A673 (cell line): ENCODE data around the gene FLCN. TPM values are rescaled to one million over a fixed set of nuclear protein-coding genes. Genes with fewer than 3 reads are reported as not detected.

ENCODE experiments used
- BruUV-seq: library from RNA; stranded (reverse); fragments of 400-500 nt; replicated peaks from 2 replicates; lab custom pipeline; 2021; lab: Mats Ljungman, UMichigan
- CTCF ChIA-PET: fragments of 300-600 bp; sonication (Branson Sonifier 250); formaldehyde crosslinking; loops from one replicate; lab custom pipeline; 2022; ENCODE audit warnings: antibody characterized with exemption; lab: Charles Lee
- POLR2A ChIA-PET: fragments of 300-600 bp; sonication (Branson Sonifier 250); formaldehyde crosslinking; loops from one replicate; lab custom pipeline; 2022; ENCODE audit warnings: antibody characterized with exemption; ENCODE audit not compliant: low non-redundant PET; lab: Charles Lee
- DNase-seq: peaks from one replicate; pipeline ENCODE4 v3.0.0-alpha.2; 2015; ENCODE audit warnings: low spot score
- H3K27ac ChIP-seq: fragments of 200-600 bp; sonication (generic); 2 replicates; pipeline ENCODE4 v1.5.1; 2016; ENCODE audit warnings: mixed run types, low read depth, mild to moderate bottlenecking, mixed read lengths, antibody characterized with exemption, low read length; ENCODE audit not compliant: poor library complexity, severe bottlenecking
- H3K27me3 ChIP-seq: fragments of 200-600 bp; sonication (generic); replicated peaks from 2 replicates; pipeline ENCODE4 v1.6.1; 2017; ENCODE audit warnings: mixed run types, low read depth, mild to moderate bottlenecking, mixed read lengths, antibody characterized with exemption, low read length; ENCODE audit not compliant: insufficient read depth, poor library complexity
- H3K36me3 ChIP-seq: fragments of 200-600 bp; sonication (generic); 2 replicates; pipeline ENCODE4 v1.6.1; 2016; ENCODE audit warnings: mixed run types, mild to moderate bottlenecking, mixed read lengths, antibody characterized with exemption, low read length; ENCODE audit not compliant: insufficient read depth, poor library complexity, severe bottlenecking
- H3K4me1 ChIP-seq: fragments of 200-600 bp; sonication (generic); 2 replicates; pipeline ENCODE4 v1.6.1; 2017; ENCODE audit warnings: mixed run types, mild to moderate bottlenecking, mixed read lengths, antibody characterized with exemption, low read length; ENCODE audit not compliant: insufficient read depth, poor library complexity, severe bottlenecking
- H3K4me3 ChIP-seq: fragments of 200-600 bp; sonication (generic); 2 replicates; pipeline ENCODE4 v1.5.1; 2016; ENCODE audit warnings: low read depth, mixed run types, mild to moderate bottlenecking, mixed read lengths, low read length; ENCODE audit not compliant: poor library complexity, severe bottlenecking
- H3K9me3 ChIP-seq: fragments of 200-600 bp; sonication (generic); 2 replicates; pipeline ENCODE4 v1.6.1; 2016; ENCODE audit warnings: mixed run types, low read depth, mild to moderate bottlenecking, mixed read lengths, antibody characterized with exemption, low read length; ENCODE audit not compliant: poor library complexity, severe bottlenecking
- EZH2 ChIP-seq: fragments of 200-600 bp; sonication (generic); IDR thresholded peaks from 2 replicates; pipeline ENCODE4 v1.6.1; 2017; ENCODE audit warnings: borderline replicate concordance, low read depth, mild to moderate bottlenecking, mixed read lengths, antibody characterized with exemption, low read length; ENCODE audit not compliant: poor library complexity, severe bottlenecking
- intact Hi-C: fragments of 100-400 bp; cut with micrococcal nuclease; formaldehyde crosslinking; loops from one replicate; pipeline ENCODE4 v1.10.0; 2022; ENCODE audit not compliant: unreplicated experiment
- total RNA-seq: library from RNA; stranded (reverse); gene quantifications from 2 replicates; pipeline ENCODE4 v1.2.3, GENCODE V29; 2021
- TF ChIP-seq, protein P1 (sequence below): fragments of 300-800, 200-600 bp; sonication (generic); conservative IDR thresholded peaks from 2 replicates; pipeline ENCODE4 v1.5.1; 2017; ENCODE audit warnings: low read depth, mild to moderate bottlenecking, antibody characterized with exemption, low read length, moderate library complexity, mixed read lengths

Gene FLCN
- total RNA-seq, 1 experiment from 2014 or later: 60.2 TPM

DNA sequence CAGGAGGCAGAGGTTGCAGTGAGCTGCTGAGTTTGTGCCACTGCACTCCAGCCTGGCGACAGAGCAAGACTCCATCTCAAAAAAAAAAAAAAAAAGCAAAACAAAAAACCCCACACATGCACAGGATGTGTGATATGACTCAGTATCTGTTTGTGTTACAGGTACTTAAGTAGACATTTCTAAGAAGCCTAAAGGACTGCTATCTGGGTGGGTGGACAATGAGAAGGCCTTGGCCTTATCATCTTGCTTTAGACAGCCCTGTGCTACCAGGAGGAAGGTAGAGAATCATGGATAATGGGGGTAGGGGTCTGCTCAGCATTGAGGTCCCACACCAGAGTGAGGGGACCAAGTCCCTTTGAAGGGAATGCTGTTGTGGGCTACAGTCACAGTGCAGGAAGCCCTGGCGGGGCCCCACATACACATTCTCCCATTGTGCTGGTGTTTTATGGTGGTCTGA, 57.6 kb downstream of the FLCN start:
- Histone ChIP-seq H3K27me3 (no peaks in the 10 kb centered on the region), H3K27ac (no peak overlapping the region), H3K36me3 (peaks cover 83% of the 10 kb centered on the region), H3K4me1 (no peaks in the 10 kb centered on the region), H3K9me3 (no peaks in the 10 kb centered on the region), H3K4me3 (no peak overlapping the region)
- no TSS peak for BruUV-seq
- no peak for DNase-seq
- intact Hi-C loops: no loop called here
- TF ChIP-seq, protein P1, sequence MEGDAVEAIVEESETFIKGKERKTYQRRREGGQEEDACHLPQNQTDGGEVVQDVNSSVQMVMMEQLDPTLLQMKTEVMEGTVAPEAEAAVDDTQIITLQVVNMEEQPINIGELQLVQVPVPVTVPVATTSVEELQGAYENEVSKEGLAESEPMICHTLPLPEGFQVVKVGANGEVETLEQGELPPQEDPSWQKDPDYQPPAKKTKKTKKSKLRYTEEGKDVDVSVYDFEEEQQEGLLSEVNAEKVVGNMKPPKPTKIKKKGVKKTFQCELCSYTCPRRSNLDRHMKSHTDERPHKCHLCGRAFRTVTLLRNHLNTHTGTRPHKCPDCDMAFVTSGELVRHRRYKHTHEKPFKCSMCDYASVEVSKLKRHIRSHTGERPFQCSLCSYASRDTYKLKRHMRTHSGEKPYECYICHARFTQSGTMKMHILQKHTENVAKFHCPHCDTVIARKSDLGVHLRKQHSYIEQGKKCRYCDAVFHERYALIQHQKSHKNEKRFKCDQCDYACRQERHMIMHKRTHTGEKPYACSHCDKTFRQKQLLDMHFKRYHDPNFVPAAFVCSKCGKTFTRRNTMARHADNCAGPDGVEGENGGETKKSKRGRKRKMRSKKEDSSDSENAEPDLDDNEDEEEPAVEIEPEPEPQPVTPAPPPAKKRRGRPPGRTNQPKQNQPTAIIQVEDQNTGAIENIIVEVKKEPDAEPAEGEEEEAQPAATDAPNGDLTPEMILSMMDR: no peak
- TF ChIP-seq EZH2: no peak
- POLR2A ChIA-PET: no interaction called here
- CTCF ChIA-PET: no interaction called here

DNA sequence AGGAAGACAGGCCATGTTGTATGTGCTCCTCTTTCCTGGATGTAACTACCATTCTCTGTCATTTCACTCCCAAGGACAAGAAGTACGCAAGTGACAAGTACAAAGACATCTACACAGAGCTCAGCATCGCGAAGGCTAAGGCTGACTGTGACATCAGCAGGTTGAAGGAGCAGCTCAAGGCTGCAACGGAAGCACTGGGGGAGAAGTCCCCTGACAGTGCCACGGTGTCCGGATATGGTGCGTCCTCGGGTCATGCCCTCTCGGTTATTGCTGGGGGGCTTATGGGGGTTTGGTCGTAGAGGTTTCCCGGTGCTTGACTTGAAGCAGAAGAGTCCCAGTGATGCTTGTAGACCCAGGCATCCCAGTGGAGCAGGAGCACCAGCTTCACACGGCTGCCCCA, 59.8 kb downstream of the FLCN start:
- no peaks in the 10 kb centered on the region for H3K4me1 ChIP-seq
- no peak for TF ChIP-seq EZH2
- TF ChIP-seq, protein P1: no peak
- CTCF ChIA-PET: no interaction called here
- no peak for DNase-seq
- H3K4me3 ChIP-seq: no peak overlapping the region
- peaks cover 84% of the 10 kb centered on the region for H3K36me3 ChIP-seq
- H3K27ac ChIP-seq: no peak overlapping the region
- POLR2A ChIA-PET: no interaction called here
- no TSS peak for BruUV-seq
- H3K27me3 ChIP-seq: no peaks in the 10 kb centered on the region
- intact Hi-C loops: no loop called here
- H3K9me3 ChIP-seq: no peaks in the 10 kb centered on the region

DNA sequence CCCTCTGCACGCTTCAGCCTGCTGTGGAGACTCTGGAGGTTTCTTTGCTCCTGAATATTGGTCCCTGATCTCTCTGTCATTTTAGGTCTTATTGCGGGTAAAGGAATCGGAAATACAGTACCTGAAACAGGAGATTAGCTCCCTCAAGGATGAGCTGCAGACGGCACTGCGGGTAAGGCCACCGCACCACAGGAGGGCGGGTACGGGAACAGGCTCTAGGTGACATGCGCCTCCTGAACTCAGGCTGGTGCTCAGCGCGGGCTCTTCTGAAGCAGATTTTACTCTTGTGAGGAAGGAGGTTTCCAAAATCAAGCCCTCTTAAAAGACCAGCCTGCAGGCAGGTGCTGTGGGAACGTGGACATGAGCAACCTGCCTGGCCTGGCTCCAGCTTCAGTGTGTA, 60.6 kb downstream of the FLCN start:
- H3K9me3 ChIP-seq: no peaks in the 10 kb centered on the region
- H3K36me3 ChIP-seq: peaks cover 83% of the 10 kb centered on the region
- H3K4me3 ChIP-seq: no peak overlapping the region
- H3K4me1 ChIP-seq: no peaks in the 10 kb centered on the region
- no TSS peak for BruUV-seq
- intact Hi-C loops: no loop called here
- DNase-seq: no peak
- POLR2A ChIA-PET: no interaction called here
- CTCF ChIA-PET: no interaction called here
- H3K27ac ChIP-seq: no peak overlapping the region
- no peak for TF ChIP-seq EZH2
- TF ChIP-seq, protein P1: no peak
- no peaks in the 10 kb centered on the region for H3K27me3 ChIP-seq
